ENCODE measurements around the gene ASF1B. TPM values are rescaled to one million over a fixed set of nuclear protein-coding genes. Genes with fewer than 3 reads are reported as not detected.
A peak's percentile ranks its signal among the peaks of the same experiment; 100 is the strongest.

ASF1B gene
- total and polyA plus RNA-seq, 12 donors: 0.48 to 17.2 (median 1.9) TPM

DNA sequence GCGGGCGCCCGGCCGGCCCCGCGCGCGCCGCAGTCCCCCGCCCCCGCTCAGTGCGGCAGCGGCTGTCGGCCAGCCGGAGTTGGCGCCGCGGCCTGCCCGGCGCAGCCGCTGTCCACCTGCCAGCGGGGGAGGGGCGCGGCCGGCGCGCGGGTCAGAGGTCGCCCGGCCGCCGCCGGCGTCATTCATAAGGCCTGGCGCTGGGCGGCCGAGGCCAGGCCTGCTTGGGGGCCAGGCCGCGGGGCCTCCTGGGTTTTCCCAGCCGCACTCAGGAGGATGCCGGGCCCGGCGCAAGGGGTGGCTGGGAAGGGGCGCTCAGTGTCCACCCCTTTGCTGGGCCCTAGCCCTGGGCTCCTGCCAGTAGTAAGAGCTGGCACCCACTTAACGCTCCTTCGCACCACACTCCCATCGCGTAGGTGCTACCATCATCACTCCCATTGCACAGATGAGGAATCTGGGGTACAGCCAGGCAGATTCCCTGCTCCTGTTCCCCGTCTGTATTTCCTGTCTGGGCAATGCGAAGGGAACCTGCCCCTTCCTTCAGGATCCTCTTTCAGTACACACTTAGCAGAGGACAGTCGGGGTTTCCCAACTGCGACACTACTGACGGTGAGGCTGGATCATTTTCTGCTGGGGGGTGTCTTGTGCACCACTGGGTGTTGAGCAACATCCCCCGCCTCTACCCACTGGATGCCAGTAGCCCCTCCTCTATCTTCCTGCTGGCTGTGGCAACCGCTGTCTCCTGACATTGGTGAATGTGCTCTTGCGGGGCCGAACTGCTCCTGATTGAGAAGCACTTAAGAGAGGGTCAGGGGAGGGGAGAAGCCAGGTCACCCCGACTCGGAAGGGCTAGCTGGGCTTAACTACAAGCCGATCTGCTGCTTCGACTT, 18.0 kb downstream of the ASF1B start:
- intact Hi-C loops (cut with DNase I): no loop called here
- peak; percentile 82 to 97 (median 95) for DNase-seq
- H3K4me1 ChIP-seq (replicated peaks in 1 of 2): peaks cover 40 to 56% of the 10 kb centered on the region in 2 donors

DNA sequence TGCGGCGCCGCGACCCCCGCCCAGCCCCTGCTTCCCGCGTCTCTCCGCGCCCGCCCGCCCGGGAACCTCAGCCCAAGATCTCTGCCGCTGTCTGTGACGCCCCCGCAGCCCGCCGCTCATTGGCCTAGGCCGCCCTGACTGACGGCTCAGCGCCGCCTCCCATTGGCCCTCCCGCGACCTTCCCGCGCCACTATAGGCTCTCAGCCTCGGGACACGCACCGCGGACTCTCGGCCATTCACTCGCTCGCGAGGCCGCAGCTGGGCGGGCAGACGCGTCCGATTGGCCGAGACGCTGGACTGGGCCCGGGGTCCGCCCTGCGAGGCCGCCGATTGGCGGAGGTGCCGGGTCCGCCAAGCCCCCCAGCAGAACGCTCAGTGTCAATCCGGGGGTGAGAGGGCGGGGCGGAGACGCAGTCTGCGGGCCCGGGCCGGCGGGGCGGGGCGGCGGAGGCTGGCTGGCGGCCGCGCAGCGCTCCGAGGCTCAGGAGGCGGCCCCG, 18.7 kb downstream of the ASF1B start, which contains the start of gene PRKACA:
Gene PRKACA (minus strand): TSS at position 95 of the 497 bp plus-strand sequence. CDS start 215 bp downstream, outside the sequence.
- H3K27me3 ChIP-seq: no peaks in the 10 kb centered on the region
- no peaks in the 10 kb centered on the region for H3K36me3 ChIP-seq (replicated peaks in 1 of 2)
- TF ChIP-seq POLR2A (IDR thresholded peaks at IDR 0.05): peak; percentile 46 to 62
- TF ChIP-seq, protein P1, sequence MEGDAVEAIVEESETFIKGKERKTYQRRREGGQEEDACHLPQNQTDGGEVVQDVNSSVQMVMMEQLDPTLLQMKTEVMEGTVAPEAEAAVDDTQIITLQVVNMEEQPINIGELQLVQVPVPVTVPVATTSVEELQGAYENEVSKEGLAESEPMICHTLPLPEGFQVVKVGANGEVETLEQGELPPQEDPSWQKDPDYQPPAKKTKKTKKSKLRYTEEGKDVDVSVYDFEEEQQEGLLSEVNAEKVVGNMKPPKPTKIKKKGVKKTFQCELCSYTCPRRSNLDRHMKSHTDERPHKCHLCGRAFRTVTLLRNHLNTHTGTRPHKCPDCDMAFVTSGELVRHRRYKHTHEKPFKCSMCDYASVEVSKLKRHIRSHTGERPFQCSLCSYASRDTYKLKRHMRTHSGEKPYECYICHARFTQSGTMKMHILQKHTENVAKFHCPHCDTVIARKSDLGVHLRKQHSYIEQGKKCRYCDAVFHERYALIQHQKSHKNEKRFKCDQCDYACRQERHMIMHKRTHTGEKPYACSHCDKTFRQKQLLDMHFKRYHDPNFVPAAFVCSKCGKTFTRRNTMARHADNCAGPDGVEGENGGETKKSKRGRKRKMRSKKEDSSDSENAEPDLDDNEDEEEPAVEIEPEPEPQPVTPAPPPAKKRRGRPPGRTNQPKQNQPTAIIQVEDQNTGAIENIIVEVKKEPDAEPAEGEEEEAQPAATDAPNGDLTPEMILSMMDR (IDR thresholded peaks at IDR 0.05): no peak
- WGBS, 4 donors: 1% methylated on average over 55 to 65 of the region's 67 CpGs; no CpG with 5 or more reads in 2 of the 4 donors
- H3K9me3 ChIP-seq (replicated peaks in 1 of 3): no peaks in the 10 kb centered on the region
- DNase-seq: peak; percentile 98 to 99 (median 99)
- H3K4me1 ChIP-seq (replicated peaks in 1 of 2): peaks cover 47 to 63% of the 10 kb centered on the region in 2 donors
- peak within 1 kb of the TSS; percentile 89 to 100 (median 97) for H3K27ac ChIP-seq
- peak within 1 kb of the TSS; percentile 67 to 95 (median 80) for H3K4me3 ChIP-seq
- intact Hi-C loops (cut with DNase I): no loop called here

More for the DNA sequence above, 18.0 kb downstream of the ASF1B start:
- TF ChIP-seq, protein P1 (IDR thresholded peaks at IDR 0.05): peak in 1 of 6 experiments; percentile 11
- peak; percentile 77 to 79 for TF ChIP-seq POLR2A (IDR thresholded peaks at IDR 0.05)
- Histone ChIP-seq H3K9me3 (replicated peaks in 1 of 3) (no peaks in the 10 kb centered on the region), H3K27me3 (no peaks in the 10 kb centered on the region), H3K36me3 (replicated peaks in 1 of 2) (no peaks in the 10 kb centered on the region), H3K4me3 (peak overlapping the region in 2 of 4 donors; percentile 14 to 61), H3K27ac (peak overlapping the region; percentile 89 to 100 (median 97))
- WGBS, 4 donors: 1 to 4% (median 2%) methylated on average over 8 to 60 of the region's 61 CpGs

- Histone ChIP-seq H3K36me3 (replicated peaks in 1 of 2) (no peaks in the 10 kb centered on the region), H3K4me3 (peak overlapping the region; percentile 67 to 95 (median 80)), H3K27ac (peak overlapping the region; percentile 32 to 100 (median 86)), H3K9me3 (replicated peaks in 1 of 3) (no peaks in the 10 kb centered on the region), H3K27me3 (no peaks in the 10 kb centered on the region), H3K4me1 (replicated peaks in 1 of 2) (peaks cover 54 to 70% of the 10 kb centered on the region in 2 donors)
- peak; percentile 55 to 78 (median 65) for DNase-seq
- intact Hi-C loops (cut with DNase I): no loop called here
- 0 to 1% (median 1%) methylated on average over 12 to 33 of the region's 33 CpGs for WGBS, 4 donors
- TF ChIP-seq POLR2A (IDR thresholded peaks at IDR 0.05): no peak
- TF ChIP-seq, protein P1 (IDR thresholded peaks at IDR 0.05): no peak
These were observed 19.3 kb downstream of the ASF1B start for GRCh38 chr19:14116918-14117578.

GRCh38 chr19:14116525-14116917, 19.9 kb downstream of the ASF1B start:
- no peaks in the 10 kb centered on the region for H3K36me3 ChIP-seq (replicated peaks in 1 of 2)
- intact Hi-C loops (cut with DNase I): no loop called here
- H3K9me3 ChIP-seq (replicated peaks in 1 of 3): no peaks in the 10 kb centered on the region
- WGBS, 4 donors: 0 to 7% (median 3%) methylated on average over 6 of the region's 6 CpGs
- DNase-seq: no peak
- no peaks in the 10 kb centered on the region for H3K27me3 ChIP-seq
- peak overlapping the region; percentile 32 to 100 (median 86) for H3K27ac ChIP-seq
- no peak for TF ChIP-seq POLR2A (IDR thresholded peaks at IDR 0.05)
- TF ChIP-seq, protein P1 (IDR thresholded peaks at IDR 0.05): no peak
- H3K4me1 ChIP-seq (replicated peaks in 1 of 2): peaks cover 59 to 75% of the 10 kb centered on the region in 2 donors
- peak overlapping the region; percentile 67 to 95 (median 80) for H3K4me3 ChIP-seq

Data from adrenal gland (tissue), 12 donors.